ENCODE results near the gene CSMD2. TPM values are rescaled to one million over a fixed set of nuclear protein-coding genes. Genes with fewer than 3 reads are reported as not detected.

CSMD2 gene
- total RNA-seq, 2 donors from 2014 or later, result 0.62 to 2.8 TPM

GRCh38 chr1:33853431-33853830, 311.6 kb downstream of the CSMD2 start:
- no peak for TF ChIP-seq CTCF (conservative IDR thresholded peaks at IDR 0.05)
- Mint-ChIP-seq H3K4me3 (no peak overlapping the region), H3K27me3 (ENCODE audit: insufficient read depth) (peaks cover 73% of the 10 kb centered on the region), H3K9me3 (peaks cover 15% of the 10 kb centered on the region), H3K27ac (no peak overlapping the region), H3K36me3 (ENCODE audit: low read depth) (no peaks in the 10 kb centered on the region), H3K4me1 (peaks cover 7% of the 10 kb centered on the region)
- Histone ChIP-seq H3K4me3 (ENCODE audit: low read length) (no peak overlapping the region), H3K36me3 (ENCODE audit: control insufficient read depth, insufficient read depth, low read length) (no peaks in the 10 kb centered on the region), H3K4me1 (ENCODE audit: control insufficient read depth, insufficient read depth, low read length) (no peaks in the 10 kb centered on the region), H3K27me3 (ENCODE audit: control insufficient read depth, insufficient read depth, low read length, poor library complexity, severe bottlenecking) (peaks cover 78% of the 10 kb centered on the region), H3K27ac (ENCODE audit: low read depth, low read length) (no peak overlapping the region), H3K9ac (ENCODE audit: extremely low read depth, low read length, poor library complexity, severe bottlenecking) (no peak overlapping the region), H3K9me3 (ENCODE audit: control insufficient read depth, low read length) (peaks cover 33% of the 10 kb centered on the region)
- WGBS, 2 experiments (ENCODE audit: insufficient coverage in 1 of 2, insufficient read length in 1 of 2), result 76 to 100% methylated on average over 1 of the region's 1 CpG
- DNase-seq, result no peak

- H3K4me1 Mint-ChIP-seq, result peaks cover 14% of the 10 kb centered on the region
- H3K27me3 Mint-ChIP-seq (ENCODE audit: insufficient read depth), result peaks cover 66% of the 10 kb centered on the region
- peaks cover 8% of the 10 kb centered on the region for H3K9me3 Mint-ChIP-seq
- no peak for DNase-seq
- Histone ChIP-seq H3K4me1 (ENCODE audit: control insufficient read depth, insufficient read depth, low read length) (no peaks in the 10 kb centered on the region), H3K27me3 (ENCODE audit: control insufficient read depth, insufficient read depth, low read length, poor library complexity, severe bottlenecking) (peaks cover 71% of the 10 kb centered on the region), H3K9me3 (ENCODE audit: control insufficient read depth, low read length) (peaks cover 26% of the 10 kb centered on the region), H3K9ac (ENCODE audit: extremely low read depth, low read length, poor library complexity, severe bottlenecking) (no peak overlapping the region), H3K27ac (ENCODE audit: low read depth, low read length) (no peak overlapping the region), H3K4me3 (ENCODE audit: low read length) (no peak overlapping the region), H3K36me3 (ENCODE audit: control insufficient read depth, insufficient read depth, low read length) (no peaks in the 10 kb centered on the region)
- H3K27ac Mint-ChIP-seq, result no peak overlapping the region
- no peak for TF ChIP-seq CTCF (conservative IDR thresholded peaks at IDR 0.05)
- H3K36me3 Mint-ChIP-seq (ENCODE audit: low read depth), result no peaks in the 10 kb centered on the region
- H3K4me3 Mint-ChIP-seq, result no peak overlapping the region
Observed at GRCh38 chr1:33852711-33853110, 312.3 kb downstream of the CSMD2 start.

GRCh38 chr1:33850481-33850880, 314.5 kb downstream of the CSMD2 start:
- no peaks in the 10 kb centered on the region for H3K36me3 Mint-ChIP-seq (ENCODE audit: low read depth)

More at GRCh38 chr1:33850481-33850880, 314.5 kb downstream of the CSMD2 start:
- no peaks in the 10 kb centered on the region for H3K9me3 Mint-ChIP-seq
- no peak for TF ChIP-seq CTCF (conservative IDR thresholded peaks at IDR 0.05)
- no peaks in the 10 kb centered on the region for H3K4me1 ChIP-seq (ENCODE audit: control insufficient read depth, insufficient read depth, low read length)
- peaks cover 14% of the 10 kb centered on the region for H3K4me1 Mint-ChIP-seq
- no peak overlapping the region for H3K9ac ChIP-seq (ENCODE audit: extremely low read depth, low read length, poor library complexity, severe bottlenecking)
- H3K27me3 Mint-ChIP-seq (ENCODE audit: insufficient read depth), result peaks cover 44% of the 10 kb centered on the region
- H3K9me3 ChIP-seq (ENCODE audit: control insufficient read depth, low read length), result peaks cover 3% of the 10 kb centered on the region
- no peak overlapping the region for H3K27ac Mint-ChIP-seq
- H3K36me3 ChIP-seq (ENCODE audit: control insufficient read depth, insufficient read depth, low read length), result no peaks in the 10 kb centered on the region
- DNase-seq, result no peak
- H3K4me3 ChIP-seq (ENCODE audit: low read length), result no peak overlapping the region
- H3K4me3 Mint-ChIP-seq, result no peak overlapping the region
- WGBS, 2 experiments (ENCODE audit: insufficient coverage in 1 of 2, insufficient read length in 1 of 2), result 100% methylated on average over 1 of the region's 1 CpG; no CpG with 5 or more reads in 1 of the 2 experiments
- H3K27ac ChIP-seq (ENCODE audit: low read depth, low read length), result no peak overlapping the region
- peaks cover 59% of the 10 kb centered on the region for H3K27me3 ChIP-seq (ENCODE audit: control insufficient read depth, insufficient read depth, low read length, poor library complexity, severe bottlenecking)
